H1 (cell line): ENCODE data around the gene CRIP1. TPM values are rescaled to one million over a fixed set of nuclear protein-coding genes. Genes with fewer than 3 reads are reported as not detected.

Experiments
- CTCF ChIA-PET: fragments of 300-600 bp; sonication (Branson Sonifier 250); formaldehyde crosslinking; loops from one replicate; lab custom pipeline; 2021; ENCODE audit not compliant: partially characterized antibody; lab: Charles Lee
- POLR2A ChIA-PET: fragments of 300-600 bp; sonication (Branson Sonifier 250); formaldehyde crosslinking; loops from one replicate; lab custom pipeline; 2021; ENCODE audit warnings: inconsistent platforms; ENCODE audit not compliant: partially characterized antibody; lab: Charles Lee
- DNase-seq, 2 experiments: peaks; one replicate each; pipeline versions ENCODE4 v3.0.0 to v3.0.0-alpha.2; 2010 to 2022; ENCODE audit warnings: low spot score in 2 of 2, low read depth in 1 of 2, mixed read lengths in 1 of 2
- FAIRE-seq: peaks from 2 replicates; lab custom pipeline; 2011; peaks lifted over from hg19 to GRCh38; lab: Jason Lieb, UNC
- H2AFZ ChIP-seq: 2 replicates; pipeline ENCODE4 v1.8.1; 2012; ENCODE audit warnings: low read length, inconsistent platforms
- H2AK5ac ChIP-seq: 2 replicates; pipeline ENCODE4 v1.6.1; 2013; ENCODE audit warnings: low read depth, low read length
- H2BK120ac ChIP-seq: replicated peaks from 2 replicates; pipeline ENCODE3; 2013; ENCODE audit warnings: low read depth, low read length, inconsistent platforms
- H2BK12ac ChIP-seq: 2 replicates; pipeline ENCODE4 v1.6.1; 2013; ENCODE audit warnings: low read depth, low read length
- H2BK15ac ChIP-seq: 2 replicates; pipeline ENCODE4 v1.6.1; 2013; ENCODE audit warnings: low read length
- H2BK20ac ChIP-seq: 2 replicates; pipeline ENCODE4 v1.6.1; 2013; ENCODE audit warnings: low read length
- H2BK5ac ChIP-seq: 2 replicates; pipeline ENCODE4 v1.6.1; 2013; ENCODE audit warnings: low read depth, low read length
- H3K14ac ChIP-seq: 2 replicates; pipeline ENCODE4 v1.6.1; 2013; ENCODE audit warnings: inconsistent platforms; ENCODE audit not compliant: insufficient read length
- H3K18ac ChIP-seq: 2 replicates; pipeline ENCODE4 v1.6.1; 2013; ENCODE audit warnings: low read length; ENCODE audit errors: extremely low read depth
- H3K23ac ChIP-seq: 2 replicates; pipeline ENCODE4 v1.6.1; 2013; ENCODE audit warnings: inconsistent platforms; ENCODE audit not compliant: insufficient read length
- H3K23me2 ChIP-seq: 2 replicates; pipeline ENCODE4 v1.6.1; 2013; ENCODE audit warnings: low read depth, low read length
- H3K27ac ChIP-seq: 2 replicates; pipeline ENCODE4 v1.6.1; 2011; ENCODE audit warnings: low read depth, low read length, inconsistent platforms
- H3K27me3 ChIP-seq, 4 experiments: replicated peaks in 1 of 4; 1 replicate in 1 of 4; 2 replicates in 3 of 4; pipeline versions ENCODE4 v1.6.1 to v1.8.1; 2011 to 2013; ENCODE audit warnings: low read length in 3 of 4, mild to moderate bottlenecking in 3 of 4, inconsistent platforms in 2 of 4, mixed read lengths in 2 of 4, moderate library complexity in 1 of 4; ENCODE audit not compliant: control insufficient read depth in 3 of 4, insufficient read depth in 3 of 4; ENCODE audit errors: extremely low read depth in 1 of 4
- H3K36me3 ChIP-seq, 4 experiments: 2 replicates each; pipeline versions ENCODE4 v1.6.1 to v1.8.1; 2011 to 2013; ENCODE audit warnings: mild to moderate bottlenecking in 4 of 4, low read length in 3 of 4, moderate library complexity in 2 of 4, control low read depth in 1 of 4, inconsistent platforms in 1 of 4; ENCODE audit not compliant: insufficient read depth in 4 of 4, control insufficient read depth in 2 of 4
- H3K4ac ChIP-seq: replicated peaks from 2 replicates; pipeline ENCODE3; 2013; ENCODE audit warnings: low read length, low read depth, mixed read lengths, inconsistent platforms; ENCODE audit not compliant: insufficient read length
- H3K4me1 ChIP-seq, 4 experiments: replicated peaks in 1 of 4; 1 replicate in 1 of 4; 2 replicates in 3 of 4; pipeline versions ENCODE4 v1.6.1 to v1.8.1; 2011 to 2013; ENCODE audit warnings: low read length in 3 of 4, inconsistent platforms in 2 of 4, mixed read lengths in 1 of 4; ENCODE audit not compliant: insufficient read depth in 4 of 4, control insufficient read depth in 3 of 4
- H3K4me2 ChIP-seq, 2 experiments: 2 replicates each; pipeline versions ENCODE4 v1.6.1 to v1.8.1; 2011 to 2013; ENCODE audit warnings: low read depth in 2 of 2, low read length in 2 of 2, control low read depth in 1 of 2, inconsistent platforms in 1 of 2, mild to moderate bottlenecking in 1 of 2; ENCODE audit not compliant: insufficient read depth in 1 of 2
- H3K4me3 ChIP-seq, 4 experiments: fragments of 200-600, 300-600 bp in 1 of 4; sonication (generic), shearing (Covaris generic), sonication (Bioruptor Twin) in 1 of 4; 2 replicates each; pipeline versions ENCODE4 v1.5.1 to v1.8.1; 2011 to 2016; ENCODE audit warnings: low read length in 4 of 4, low read depth in 3 of 4, control low read depth in 2 of 4, inconsistent platforms in 2 of 4, mild to moderate bottlenecking in 2 of 4, mixed read lengths in 1 of 4, moderate library complexity in 1 of 4; ENCODE audit not compliant: insufficient read depth in 2 of 4; ENCODE audit errors: extremely low read depth in 1 of 4
- H3K56ac ChIP-seq: replicated peaks from 2 replicates; pipeline ENCODE3; 2013; ENCODE audit warnings: low read depth, mild to moderate bottlenecking, mixed read lengths, low read length, inconsistent platforms; ENCODE audit not compliant: insufficient read length
- H3K79me1 ChIP-seq: 2 replicates; pipeline ENCODE4 v1.6.1; 2013; ENCODE audit warnings: low read depth, low read length, control low read depth
- H3K79me2 ChIP-seq, 2 experiments: 2 replicates each; pipeline versions ENCODE4 v1.6.1 to v1.8.1; 2012 to 2013; ENCODE audit warnings: low read length in 2 of 2, mild to moderate bottlenecking in 2 of 2, inconsistent platforms in 1 of 2; ENCODE audit not compliant: insufficient read depth in 2 of 2, control insufficient read depth in 1 of 2
- H3K9ac ChIP-seq, 4 experiments: replicated peaks in 1 of 4; 1 replicate in 1 of 4; 2 replicates in 3 of 4; pipeline versions ENCODE4 v1.6.1 to v1.8.1; 2011 to 2013; ENCODE audit warnings: low read depth in 3 of 4, low read length in 3 of 4, control low read depth in 2 of 4, mild to moderate bottlenecking in 2 of 4, moderate library complexity in 2 of 4, inconsistent platforms in 1 of 4; ENCODE audit errors: extremely low read depth in 1 of 4
- H3K9me3 ChIP-seq, 2 experiments: 2 replicates each; pipeline versions ENCODE4 v1.6.1 to v1.8.1; 2012 to 2013; ENCODE audit warnings: mild to moderate bottlenecking in 2 of 2, moderate library complexity in 2 of 2, control low read depth in 1 of 2, inconsistent platforms in 1 of 2, low read depth in 1 of 2, low read length in 1 of 2, mixed read lengths in 1 of 2; ENCODE audit not compliant: insufficient read depth in 2 of 2
- H4K20me1 ChIP-seq, 2 experiments: replicated peaks in 1 of 2; 2 replicates each; pipeline versions ENCODE3 to v1.8.1; 2011 to 2013; ENCODE audit warnings: inconsistent platforms in 2 of 2, low read length in 2 of 2, mild to moderate bottlenecking in 1 of 2; ENCODE audit not compliant: insufficient read depth in 2 of 2, control insufficient read depth in 1 of 2
- H4K5ac ChIP-seq: 2 replicates; pipeline ENCODE4 v1.6.1; 2013; ENCODE audit warnings: low read length, low read depth, mixed read lengths, inconsistent platforms; ENCODE audit not compliant: insufficient read length
- H4K8ac ChIP-seq: 2 replicates; pipeline ENCODE4 v1.8.0; 2013; ENCODE audit warnings: mild to moderate bottlenecking, moderate library complexity, low read length, inconsistent platforms; ENCODE audit not compliant: insufficient read depth; ENCODE audit errors: extremely low read depth
- H4K91ac ChIP-seq: replicated peaks from 2 replicates; pipeline ENCODE3; 2013; ENCODE audit warnings: low read length, mixed read lengths, inconsistent platforms; ENCODE audit not compliant: insufficient read length
- MAFK ChIP-seq: IDR thresholded peaks from 2 replicates; pipeline ENCODE4 v1.6.1; 2012; ENCODE audit warnings: low read depth, mild to moderate bottlenecking, improper control_type of control experiment, low read length
- TEAD4 ChIP-seq: IDR thresholded peaks from 2 replicates; pipeline ENCODE4 v1.6.1; 2012; ENCODE audit warnings: low read depth, low read length, inconsistent platforms, mixed read lengths
- WGBS, 2 experiments: shearing (Covaris generic) in 1 of 2; methylation state at CpG; one replicate each; pipeline versions ENCODE4 v1.1.6 to v1.1.7; 2013 to 2015; ENCODE audit warnings: low lambda C conversion rate in 2 of 2, mixed read lengths in 2 of 2, inconsistent platforms in 1 of 2, low coverage in 1 of 2, missing lambda C conversion rate in 1 of 2; ENCODE audit not compliant: insufficient replicate concordance in 2 of 2, insufficient coverage in 1 of 2, insufficient read length in 1 of 2; ENCODE audit errors: extremely low coverage in 1 of 2, missing lambda C conversion rate in 1 of 2; 5-methylcytosine and 5-hydroxymethylcytosine counted together
- polyA plus RNA-seq, 7 experiments: library from polyadenylated mRNA; depleted of rRNA in 3 of 7; stranded (reverse) in 5 of 7; unstranded in 2 of 7; fragments of >200 nt in 5 of 7; fragments of 200-250 nt in 2 of 7; gene quantifications; 1 replicate in 5 of 7; 2 replicates in 1 of 7; 4 replicates in 1 of 7; pipeline versions ENCODE4 v1.2.1 to v1.2.3, GENCODE V29; 2011 to 2013; ENCODE audit warnings: missing spikeins in 2 of 7, mixed read lengths in 2 of 7
- total RNA-seq: library from RNA; stranded (reverse); fragmentation: NEBNext Ultra II Directional; extraction: Animal tissue kit (Norgen Biotek cat#: 25700); gene quantifications from 2 replicates; pipeline ENCODE4 v1.2.1, GENCODE V29; 2021

Gene CRIP1
- total and polyA plus RNA-seq, 2 of the 8 experiments (the other 6 are each of a cell fraction or from before 2014, with no cell fraction given) = 1.2 to 2.2 TPM

GRCh38 chr14:105482486-105483110, 4.1 kb upstream of the CRIP1 start:
- H2BK15ac ChIP-seq = no peak overlapping the region
- ChIA-PET CTCF (interaction anchor here (0.8 to 5.0 kb wide), 13 partner anchors 7 to 309 kb away, joined by 3 to 70 read pairs (median 4); no protein-coding TSS in a partner anchor), POLR2A (interaction anchor here (0.5 to 1.6 kb wide), 5 partner anchors 9 to 322 kb away, joined by 3 to 4 read pairs (median 3); no protein-coding TSS in a partner anchor)
- peak overlapping the region in 1 of 4 experiments; percentile 25; a peak in 1 of 8 replicates for H3K4me3 ChIP-seq
- DNase-seq (no peak), FAIRE-seq (no peak)
- no peak overlapping the region for H4K91ac ChIP-seq
- peaks cover 4% of the 10 kb centered on the region; the same call in 1 of the 2 replicates for H3K23me2 ChIP-seq
- no peak overlapping the region for H3K27ac ChIP-seq
- peak overlapping the region in 1 of 4 experiments; percentile 56; a peak in 2 of 7 replicates for H3K9ac ChIP-seq
- no peak overlapping the region for H2BK120ac ChIP-seq
- peak overlapping the region; percentile 92; the same call in 1 of the 2 replicates for H4K8ac ChIP-seq
- no peak overlapping the region; the same call in 1 of the 2 replicates for H2BK5ac ChIP-seq
- WGBS, 2 experiments = 84% methylated on average over 17 of the region's 18 CpGs; no CpG with 5 or more reads in 1 of the 2 experiments
- TF ChIP-seq MAFK (no peak), TEAD4 (0 out of 2 replicates have a peak, but pooled peaks have one; percentile 43)
- no peaks in the 10 kb centered on the region for H3K9me3 ChIP-seq
- no peak overlapping the region for H4K5ac ChIP-seq
- H2BK20ac ChIP-seq = no peak overlapping the region
- no peak overlapping the region for H3K56ac ChIP-seq
- no peak overlapping the region for H3K18ac ChIP-seq
- no peaks in the 10 kb centered on the region for H3K79me1 ChIP-seq
- H3K27me3 ChIP-seq = peaks cover 56 to 99% (median 82%) of the 10 kb centered on the region in 4 experiments
- no peak overlapping the region for H3K23ac ChIP-seq
- H3K4me1 ChIP-seq = peaks cover 0 to 37% (median 21%) of the 10 kb centered on the region in 4 experiments; a peak in 5 of 7 replicates
- no peak overlapping the region for H2AFZ ChIP-seq
- peaks cover 0 to 3% (median 0%) of the 10 kb centered on the region in 4 experiments; a peak in 1 of 8 replicates for H3K36me3 ChIP-seq
- no peak overlapping the region for H3K4ac ChIP-seq
- no peak overlapping the region for H2AK5ac ChIP-seq
- peaks cover 4 to 12% of the 10 kb centered on the region in 2 experiments for H4K20me1 ChIP-seq
- no peak overlapping the region for H3K14ac ChIP-seq
- H2BK12ac ChIP-seq = peak overlapping the region; percentile 80; the same call in 1 of the 2 replicates
- H3K79me2 ChIP-seq = no peaks in the 10 kb centered on the region
- 0 out of 4 replicates have a peak overlapping the region, but pooled peaks of 1 of the 2 experiments have one; percentile 21 for H3K4me2 ChIP-seq
